Parathyroid adenoma (tissue), 2 donors: ENCODE data around the gene GNAI1.

ENCODE experiments used
- H2AFZ ChIP-seq: fragments of 300-600 bp; sonication (generic); one replicate; pipeline ENCODE4 v1.7.0; 2017; ENCODE audit warnings: antibody characterized with exemption, mild to moderate bottlenecking
- H3K27ac ChIP-seq: fragments of 300-600 bp; sonication (generic); one replicate; pipeline ENCODE4 v1.7.0; 2017
- H3K27me3 ChIP-seq: fragments of 300-600 bp; sonication (generic); one replicate; pipeline ENCODE4 v1.7.0; 2017; ENCODE audit warnings: low read length; ENCODE audit not compliant: control insufficient read depth, insufficient read depth
- H3K36me3 ChIP-seq: fragments of 300-600 bp; sonication (generic); one replicate; pipeline ENCODE4 v1.7.0; 2017; ENCODE audit warnings: low read length; ENCODE audit not compliant: control insufficient read depth, insufficient read depth
- H3K4me1 ChIP-seq: fragments of 300-600 bp; sonication (generic); one replicate; pipeline ENCODE4 v1.7.0; 2017; ENCODE audit warnings: control low read depth
- H3K4me2 ChIP-seq: fragments of 300-600 bp; sonication (generic); one replicate; pipeline ENCODE4 v1.7.0; 2017; ENCODE audit warnings: low read length
- H3K4me3 ChIP-seq: fragments of 300-600 bp; sonication (generic); one replicate; pipeline ENCODE4 v1.7.0; 2017; ENCODE audit warnings: low read depth, low read length
- H3K79me2 ChIP-seq: fragments of 300-600 bp; sonication (generic); one replicate; pipeline ENCODE4 v1.7.0; 2017; ENCODE audit warnings: control low read depth
- H3K9ac ChIP-seq: fragments of 300-600 bp; sonication (generic); one replicate; pipeline ENCODE4 v1.7.0; 2017; ENCODE audit warnings: mild to moderate bottlenecking
- H3K9me3 ChIP-seq: fragments of 300-600 bp; sonication (generic); one replicate; pipeline ENCODE4 v1.7.0; 2017; ENCODE audit warnings: low read length; ENCODE audit not compliant: control insufficient read depth
- TF ChIP-seq, protein P1 (sequence below): fragments of 300-600 bp; sonication (generic); IDR thresholded peaks from one replicate; pipeline ENCODE4 v1.7.0; 2017; ENCODE audit warnings: antibody characterized with exemption, mild to moderate bottlenecking
- donor health status: primary hyperparathyroidism.

Gene GNAI1

GRCh38 chr7:80100254-80100653, 34.4 kb upstream of the GNAI1 start:
- Histone ChIP-seq H3K27me3 (no peaks in the 10 kb centered on the region), H3K27ac (no peak overlapping the region), H3K4me3 (no peak overlapping the region), H3K9me3 (no peaks in the 10 kb centered on the region), H3K79me2 (no peaks in the 10 kb centered on the region), H2AFZ (no peak overlapping the region), H3K9ac (no peak overlapping the region), H3K4me2 (no peak overlapping the region), H3K36me3 (no peaks in the 10 kb centered on the region), H3K4me1 (no peaks in the 10 kb centered on the region)
- TF ChIP-seq, protein P1, sequence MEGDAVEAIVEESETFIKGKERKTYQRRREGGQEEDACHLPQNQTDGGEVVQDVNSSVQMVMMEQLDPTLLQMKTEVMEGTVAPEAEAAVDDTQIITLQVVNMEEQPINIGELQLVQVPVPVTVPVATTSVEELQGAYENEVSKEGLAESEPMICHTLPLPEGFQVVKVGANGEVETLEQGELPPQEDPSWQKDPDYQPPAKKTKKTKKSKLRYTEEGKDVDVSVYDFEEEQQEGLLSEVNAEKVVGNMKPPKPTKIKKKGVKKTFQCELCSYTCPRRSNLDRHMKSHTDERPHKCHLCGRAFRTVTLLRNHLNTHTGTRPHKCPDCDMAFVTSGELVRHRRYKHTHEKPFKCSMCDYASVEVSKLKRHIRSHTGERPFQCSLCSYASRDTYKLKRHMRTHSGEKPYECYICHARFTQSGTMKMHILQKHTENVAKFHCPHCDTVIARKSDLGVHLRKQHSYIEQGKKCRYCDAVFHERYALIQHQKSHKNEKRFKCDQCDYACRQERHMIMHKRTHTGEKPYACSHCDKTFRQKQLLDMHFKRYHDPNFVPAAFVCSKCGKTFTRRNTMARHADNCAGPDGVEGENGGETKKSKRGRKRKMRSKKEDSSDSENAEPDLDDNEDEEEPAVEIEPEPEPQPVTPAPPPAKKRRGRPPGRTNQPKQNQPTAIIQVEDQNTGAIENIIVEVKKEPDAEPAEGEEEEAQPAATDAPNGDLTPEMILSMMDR: no peak

GRCh38 chr7:80105701-80106408, 28.8 kb upstream of the GNAI1 start:
- Histone ChIP-seq H3K79me2 (no peaks in the 10 kb centered on the region), H3K9me3 (no peaks in the 10 kb centered on the region), H3K4me3 (no peak overlapping the region), H3K9ac (no peak overlapping the region), H3K27ac (no peak overlapping the region), H2AFZ (no peak overlapping the region), H3K27me3 (no peaks in the 10 kb centered on the region), H3K4me2 (no peak overlapping the region), H3K4me1 (peaks cover 2% of the 10 kb centered on the region), H3K36me3 (no peaks in the 10 kb centered on the region)
- TF ChIP-seq, protein P1: no peak

DNA sequence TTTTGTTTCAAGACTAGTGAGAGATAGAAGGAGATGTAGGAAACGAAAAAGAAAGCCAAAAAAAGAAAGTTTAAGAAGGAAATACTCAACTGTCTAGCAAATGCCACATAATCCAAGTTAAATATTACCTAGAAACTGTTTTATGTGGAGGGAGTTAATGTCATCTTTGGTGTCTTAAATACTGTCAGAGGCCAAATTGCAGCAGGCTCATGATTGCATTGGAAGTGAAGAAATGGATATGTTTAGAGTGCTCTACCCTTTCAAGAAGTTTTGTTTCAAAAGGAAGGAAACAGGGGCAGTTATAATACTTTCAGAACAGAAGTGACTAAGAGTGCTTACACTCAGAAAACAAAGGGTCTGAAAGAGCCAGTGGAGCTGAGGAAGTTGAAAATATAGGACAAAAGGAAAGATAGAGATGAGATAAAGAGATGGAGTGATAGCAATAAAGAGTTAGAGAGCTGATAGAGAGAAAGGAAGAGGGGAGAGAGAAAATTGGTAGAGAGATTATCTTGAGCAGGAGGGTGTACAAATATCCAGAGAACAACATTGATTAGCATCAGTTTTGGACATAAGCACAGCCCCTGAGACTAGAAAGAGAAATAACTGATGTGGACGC, 28.0 kb upstream of the GNAI1 start:
- Histone ChIP-seq H3K4me1 (peaks cover 2% of the 10 kb centered on the region), H3K36me3 (no peaks in the 10 kb centered on the region), H3K4me2 (no peak overlapping the region), H3K4me3 (no peak overlapping the region), H3K79me2 (no peaks in the 10 kb centered on the region), H3K27ac (no peak overlapping the region), H3K27me3 (no peaks in the 10 kb centered on the region), H3K9me3 (no peaks in the 10 kb centered on the region), H2AFZ (peak overlapping the region; percentile 31), H3K9ac (no peak overlapping the region)
- TF ChIP-seq, protein P1: no peak

GRCh38 chr7:80107278-80107677, 27.4 kb upstream of the GNAI1 start:
- TF ChIP-seq, protein P1: no peak
- Histone ChIP-seq H3K4me3 (no peak overlapping the region), H3K4me1 (peaks cover 2% of the 10 kb centered on the region), H3K4me2 (no peak overlapping the region), H3K9me3 (no peaks in the 10 kb centered on the region), H3K79me2 (no peaks in the 10 kb centered on the region), H3K27me3 (no peaks in the 10 kb centered on the region), H3K36me3 (no peaks in the 10 kb centered on the region), H3K27ac (no peak overlapping the region), H3K9ac (no peak overlapping the region), H2AFZ (peak overlapping the region; percentile 31)

DNA sequence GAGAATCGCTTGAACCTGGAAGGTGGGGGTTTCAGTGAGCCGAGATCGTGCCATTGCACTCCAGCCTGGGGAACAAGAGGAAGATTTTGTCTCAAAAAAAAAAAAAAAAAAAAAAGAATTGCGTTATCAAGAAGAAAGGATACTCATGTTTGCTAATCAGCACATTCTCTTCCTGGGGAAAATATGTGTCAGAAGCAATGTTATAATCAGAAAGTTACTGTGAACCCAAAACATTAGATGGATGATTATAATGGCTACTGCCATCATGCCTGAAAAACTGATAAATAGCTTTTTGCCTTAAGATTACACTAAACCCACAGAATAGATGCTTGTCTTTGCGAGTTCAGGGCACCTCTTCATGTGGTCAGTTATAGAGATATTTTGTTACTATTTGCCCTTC, 24.3 kb upstream of the GNAI1 start:
- H3K27ac ChIP-seq: no peak overlapping the region
- TF ChIP-seq, protein P1: no peak

More for the DNA sequence above, 24.3 kb upstream of the GNAI1 start:
- Histone ChIP-seq H3K79me2 (no peaks in the 10 kb centered on the region), H3K4me1 (peaks cover 2% of the 10 kb centered on the region), H3K9ac (no peak overlapping the region), H3K4me3 (no peak overlapping the region), H3K9me3 (no peaks in the 10 kb centered on the region), H3K36me3 (no peaks in the 10 kb centered on the region), H3K4me2 (no peak overlapping the region), H2AFZ (no peak overlapping the region), H3K27me3 (no peaks in the 10 kb centered on the region)
